Measurements from ENCODE around the gene RIMBP2.

- TF ChIP-seq CTCF (IDR thresholded peaks at IDR 0.05; ENCODE audit: borderline replicate concordance, extremely low read depth, low read length, poor library complexity, severe bottlenecking) (no peak), EZH2 (IDR thresholded peaks at IDR 0.05; ENCODE audit: borderline replicate concordance, low read depth, low read length, severe bottlenecking) (no peak)
Measured at GRCh38 chr12:130680451-130680990, 35.6 kb downstream of the RIMBP2 start.
